HCT116 (cell line): ENCODE measurements around the gene RHCE.
"Not testable (repeated sequence)": the region's sequence is repeated elsewhere in the genome, so short reads cannot be mapped to it uniquely, and the experiment has no call there.

Source experiments
- CTCF ChIP-seq, 3 experiments: fragments of 200-600 bp in 1 of 3; sonication (generic) in 1 of 3; IDR thresholded peaks in 2 of 3; conservative IDR thresholded peaks in 1 of 3; 2 replicates each; pipeline ENCODE4 v1.5.1; 2012 to 2017; ENCODE audit warnings: low read depth in 2 of 3, low read length in 2 of 3, antibody characterized with exemption in 1 of 3, borderline replicate concordance in 1 of 3, control low read depth in 1 of 3, mild to moderate bottlenecking in 1 of 3, mixed read lengths in 1 of 3, mixed run types in 1 of 3, moderate library complexity in 1 of 3; ENCODE audit not compliant: insufficient read depth in 1 of 3
- EGR1 ChIP-seq: IDR thresholded peaks from 2 replicates; pipeline ENCODE4 v1.6.1; 2012; ENCODE audit warnings: low read depth
- JUND ChIP-seq: IDR thresholded peaks from 2 replicates; pipeline ENCODE4 v1.6.1; 2012
- MAX ChIP-seq: IDR thresholded peaks from 2 replicates; pipeline ENCODE4 v1.6.1; 2012
- POLR2A ChIP-seq: IDR thresholded peaks from 2 replicates; pipeline ENCODE4 v1.7.0; 2011; ENCODE audit warnings: borderline replicate concordance; ENCODE audit not compliant: insufficient read depth, insufficient read length; ENCODE audit errors: extremely low read depth
- SIN3A ChIP-seq: IDR thresholded peaks from 2 replicates; pipeline ENCODE4 v1.6.1; 2012; ENCODE audit warnings: low read depth
- YY1 ChIP-seq: IDR thresholded peaks from 2 replicates; pipeline ENCODE4 v1.6.1; 2011; ENCODE audit warnings: low read length, low read depth, moderate library complexity, mild to moderate bottlenecking; ENCODE audit not compliant: insufficient replicate concordance; ENCODE audit errors: extremely low read depth

GRCh38 chr1:25383875-25384274, 36.8 kb downstream of the RHCE start:
- TF ChIP-seq JUND; EGR1; MAX; CTCF (IDR thresholded peaks at IDR 0.05 in 2 of 3, conservative IDR thresholded peaks at IDR 0.05 in 1 of 3; ENCODE audit: borderline replicate concordance in 1 of 3, insufficient read depth in 1 of 3, low read depth in 2 of 3, low read length in 2 of 3); SIN3A; POLR2A; YY1: not testable (repeated sequence)
